Measurements from ENCODE around the gene KLK6.

DNA sequence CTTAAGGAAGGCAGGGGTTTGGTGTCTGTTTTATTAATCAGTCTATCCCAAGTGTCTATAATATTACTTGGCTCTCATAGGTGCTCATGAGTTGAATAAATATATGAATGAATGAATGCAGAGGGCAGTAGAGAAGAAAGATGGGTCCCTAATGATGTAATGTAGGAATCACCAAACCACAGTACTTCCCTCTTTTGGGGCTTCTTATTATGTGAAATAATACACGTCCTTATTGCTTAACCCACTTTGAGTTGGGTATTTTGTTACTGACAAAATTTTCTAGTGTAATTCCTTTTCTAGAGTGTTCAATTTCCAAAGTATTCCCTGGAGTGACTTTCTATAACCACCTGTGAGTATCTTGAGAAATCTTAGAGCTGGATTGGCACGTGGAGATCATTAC lies 29.8 kb downstream of the KLK6 start:
- TF ChIP-seq, protein P1, sequence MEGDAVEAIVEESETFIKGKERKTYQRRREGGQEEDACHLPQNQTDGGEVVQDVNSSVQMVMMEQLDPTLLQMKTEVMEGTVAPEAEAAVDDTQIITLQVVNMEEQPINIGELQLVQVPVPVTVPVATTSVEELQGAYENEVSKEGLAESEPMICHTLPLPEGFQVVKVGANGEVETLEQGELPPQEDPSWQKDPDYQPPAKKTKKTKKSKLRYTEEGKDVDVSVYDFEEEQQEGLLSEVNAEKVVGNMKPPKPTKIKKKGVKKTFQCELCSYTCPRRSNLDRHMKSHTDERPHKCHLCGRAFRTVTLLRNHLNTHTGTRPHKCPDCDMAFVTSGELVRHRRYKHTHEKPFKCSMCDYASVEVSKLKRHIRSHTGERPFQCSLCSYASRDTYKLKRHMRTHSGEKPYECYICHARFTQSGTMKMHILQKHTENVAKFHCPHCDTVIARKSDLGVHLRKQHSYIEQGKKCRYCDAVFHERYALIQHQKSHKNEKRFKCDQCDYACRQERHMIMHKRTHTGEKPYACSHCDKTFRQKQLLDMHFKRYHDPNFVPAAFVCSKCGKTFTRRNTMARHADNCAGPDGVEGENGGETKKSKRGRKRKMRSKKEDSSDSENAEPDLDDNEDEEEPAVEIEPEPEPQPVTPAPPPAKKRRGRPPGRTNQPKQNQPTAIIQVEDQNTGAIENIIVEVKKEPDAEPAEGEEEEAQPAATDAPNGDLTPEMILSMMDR (IDR thresholded peaks at IDR 0.05; ENCODE audit: low read depth, low read length, missing input control): no peak
- TF ChIP-seq YY1 (IDR thresholded peaks at IDR 0.05) (no peak), RAD21 (IDR thresholded peaks at IDR 0.05) (no peak), GABPA (IDR thresholded peaks at IDR 0.05 in 1 of 2, conservative IDR thresholded peaks at IDR 0.05 in 1 of 2) (no peak), SP1 (IDR thresholded peaks at IDR 0.05) (no peak)

Data from liver (tissue), 3 donors.